HepG2 (cell line): ENCODE data around the gene FBXL7. TPM values are rescaled to one million over a fixed set of nuclear protein-coding genes. Genes with fewer than 3 reads are reported as not detected.

Experiments
- HCFC1 ChIP-seq: fragments of 150-350 bp; IDR thresholded peaks from 2 replicates; pipeline ENCODE4 v1.6.1; 2014; ENCODE audit warnings: low read depth, low read length
- KDM2A ChIP-seq: sonication (generic); formaldehyde crosslinking; IDR thresholded peaks from 2 replicates; pipeline ENCODE4 v1.4.0; 2020; ENCODE audit warnings: low read depth, missing genetic modification reagents, borderline replicate concordance
- POLR2AphosphoS5 ChIP-seq: IDR thresholded peaks from 2 replicates; pipeline ENCODE4 v1.6.1; 2012; ENCODE audit warnings: low read depth, low read length
- PTBP1 ChIP-seq: fragments of 200-400 bp; formaldehyde crosslinking; IDR thresholded peaks from 2 replicates; pipeline ENCODE4 v1.6.1; 2018; ENCODE audit warnings: low read length, low read depth; ENCODE audit not compliant: poor library complexity, severe bottlenecking
- ZBTB20 ChIP-seq: sonication (generic); formaldehyde crosslinking; IDR thresholded peaks from 2 replicates; pipeline ENCODE4 v1.8.1; 2023; ENCODE audit warnings: missing genetic modification reagents, low read depth, mild to moderate bottlenecking, borderline replicate concordance
- ZNF136 ChIP-seq: sonication (generic); formaldehyde crosslinking; IDR thresholded peaks from 2 replicates; pipeline ENCODE4 v1.8.1; 2022; ENCODE audit warnings: low read depth, mild to moderate bottlenecking, moderate library complexity, missing genetic modification reagents
- ZNF207 ChIP-seq: fragments of 450-650 bp; IDR thresholded peaks from 2 replicates; pipeline ENCODE4 v1.6.1; 2016; ENCODE audit warnings: antibody characterized with exemption, borderline replicate concordance
- polyA plus RNA-seq, 8 experiments: library from polyadenylated mRNA; depleted of rRNA in 3 of 8; stranded (reverse) in 7 of 8; unstranded in 1 of 8; fragments of >200 nt; fragmentation: Illumina TruSeq in 4 of 8; extraction: Trizol in 4 of 8; gene quantifications; 2 replicates each; pipeline versions ENCODE4 v1.2.1 to v1.2.3, GENCODE V29; 2011 to 2016; ENCODE audit warnings: low read depth in 4 of 8, missing spikeins in 1 of 8, mixed read lengths in 1 of 8; ENCODE audit not compliant: insufficient read depth in 1 of 8
- total RNA-seq, 5 experiments: library from RNA; depleted of rRNA; stranded (reverse); fragments of >200 nt; fragmentation: Illumina TruSeq; extraction: Trizol; gene quantifications; 2 replicates each; pipeline ENCODE4 v1.2.3, GENCODE V29; 2016; ENCODE audit warnings: low read depth in 1 of 5
- TF ChIP-seq, protein P1 (sequence below): sonication (generic); formaldehyde crosslinking; IDR thresholded peaks from 2 replicates; pipeline ENCODE4 v1.4.0; 2020; ENCODE audit warnings: missing genetic modification reagents
- TF ChIP-seq, protein P2 (sequence below): IDR thresholded peaks from 2 replicates; pipeline ENCODE4 v1.6.1; 2016; ENCODE audit warnings: mild to moderate bottlenecking, missing biosample characterization, missing genetic modification reagents
- TF ChIP-seq, protein P3 (sequence below): sonication (generic); formaldehyde crosslinking; IDR thresholded peaks from 2 replicates; pipeline ENCODE4 v1.4.0; 2020; ENCODE audit warnings: mild to moderate bottlenecking, missing genetic modification reagents

FBXL7 gene
- total and polyA plus RNA-seq, 2 of the 13 experiments (the other 11 are each of a cell fraction or from before 2014, with no cell fraction given) = 0.07 TPM; not detected in 1

DNA sequence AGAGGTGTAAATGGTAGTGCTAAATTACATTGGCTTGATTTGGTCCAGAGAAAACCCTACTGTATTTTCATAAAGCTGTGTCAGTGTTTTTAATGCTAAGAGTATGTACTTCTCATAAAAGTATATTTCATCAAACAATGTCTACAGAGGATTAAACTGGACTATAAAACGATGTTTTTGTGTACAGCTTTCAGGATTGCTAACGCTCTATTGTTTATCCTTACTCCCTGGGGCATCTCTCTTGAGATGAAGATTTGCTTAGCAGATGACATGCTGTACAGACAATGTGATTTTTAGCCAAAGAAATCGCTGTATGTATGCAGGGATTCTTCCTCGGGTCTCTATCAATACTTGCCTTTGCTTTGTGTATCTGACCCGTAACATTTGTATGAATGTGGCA is 216.0 kb downstream of the FBXL7 start (continued):
- TF ChIP-seq, protein P1, sequence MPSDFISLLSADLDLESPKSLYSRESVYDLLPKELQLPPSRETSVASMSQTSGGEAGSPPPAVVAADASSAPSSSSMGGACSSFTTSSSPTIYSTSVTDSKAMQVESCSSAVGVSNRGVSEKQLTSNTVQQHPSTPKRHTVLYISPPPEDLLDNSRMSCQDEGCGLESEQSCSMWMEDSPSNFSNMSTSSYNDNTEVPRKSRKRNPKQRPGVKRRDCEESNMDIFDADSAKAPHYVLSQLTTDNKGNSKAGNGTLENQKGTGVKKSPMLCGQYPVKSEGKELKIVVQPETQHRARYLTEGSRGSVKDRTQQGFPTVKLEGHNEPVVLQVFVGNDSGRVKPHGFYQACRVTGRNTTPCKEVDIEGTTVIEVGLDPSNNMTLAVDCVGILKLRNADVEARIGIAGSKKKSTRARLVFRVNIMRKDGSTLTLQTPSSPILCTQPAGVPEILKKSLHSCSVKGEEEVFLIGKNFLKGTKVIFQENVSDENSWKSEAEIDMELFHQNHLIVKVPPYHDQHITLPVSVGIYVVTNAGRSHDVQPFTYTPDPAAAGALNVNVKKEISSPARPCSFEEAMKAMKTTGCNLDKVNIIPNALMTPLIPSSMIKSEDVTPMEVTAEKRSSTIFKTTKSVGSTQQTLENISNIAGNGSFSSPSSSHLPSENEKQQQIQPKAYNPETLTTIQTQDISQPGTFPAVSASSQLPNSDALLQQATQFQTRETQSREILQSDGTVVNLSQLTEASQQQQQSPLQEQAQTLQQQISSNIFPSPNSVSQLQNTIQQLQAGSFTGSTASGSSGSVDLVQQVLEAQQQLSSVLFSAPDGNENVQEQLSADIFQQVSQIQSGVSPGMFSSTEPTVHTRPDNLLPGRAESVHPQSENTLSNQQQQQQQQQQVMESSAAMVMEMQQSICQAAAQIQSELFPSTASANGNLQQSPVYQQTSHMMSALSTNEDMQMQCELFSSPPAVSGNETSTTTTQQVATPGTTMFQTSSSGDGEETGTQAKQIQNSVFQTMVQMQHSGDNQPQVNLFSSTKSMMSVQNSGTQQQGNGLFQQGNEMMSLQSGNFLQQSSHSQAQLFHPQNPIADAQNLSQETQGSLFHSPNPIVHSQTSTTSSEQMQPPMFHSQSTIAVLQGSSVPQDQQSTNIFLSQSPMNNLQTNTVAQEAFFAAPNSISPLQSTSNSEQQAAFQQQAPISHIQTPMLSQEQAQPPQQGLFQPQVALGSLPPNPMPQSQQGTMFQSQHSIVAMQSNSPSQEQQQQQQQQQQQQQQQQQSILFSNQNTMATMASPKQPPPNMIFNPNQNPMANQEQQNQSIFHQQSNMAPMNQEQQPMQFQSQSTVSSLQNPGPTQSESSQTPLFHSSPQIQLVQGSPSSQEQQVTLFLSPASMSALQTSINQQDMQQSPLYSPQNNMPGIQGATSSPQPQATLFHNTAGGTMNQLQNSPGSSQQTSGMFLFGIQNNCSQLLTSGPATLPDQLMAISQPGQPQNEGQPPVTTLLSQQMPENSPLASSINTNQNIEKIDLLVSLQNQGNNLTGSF (CRISPR knock-in tag) = no peak
- no peak for TF ChIP-seq KDM2A
- no peak for TF ChIP-seq ZNF207
- TF ChIP-seq, protein P2, sequence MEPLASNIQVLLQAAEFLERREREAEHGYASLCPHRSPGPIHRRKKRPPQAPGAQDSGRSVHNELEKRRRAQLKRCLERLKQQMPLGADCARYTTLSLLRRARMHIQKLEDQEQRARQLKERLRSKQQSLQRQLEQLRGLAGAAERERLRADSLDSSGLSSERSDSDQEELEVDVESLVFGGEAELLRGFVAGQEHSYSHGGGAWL (CRISPR knock-in tag) = no peak
- no peak for TF ChIP-seq ZNF136 (CRISPR knock-in tag)
- TF ChIP-seq PTBP1 = no peak
- TF ChIP-seq HCFC1 = no peak
- TF ChIP-seq POLR2AphosphoS5 = no peak
- no peak for TF ChIP-seq ZBTB20 (CRISPR knock-in tag)
- TF ChIP-seq, protein P3, sequence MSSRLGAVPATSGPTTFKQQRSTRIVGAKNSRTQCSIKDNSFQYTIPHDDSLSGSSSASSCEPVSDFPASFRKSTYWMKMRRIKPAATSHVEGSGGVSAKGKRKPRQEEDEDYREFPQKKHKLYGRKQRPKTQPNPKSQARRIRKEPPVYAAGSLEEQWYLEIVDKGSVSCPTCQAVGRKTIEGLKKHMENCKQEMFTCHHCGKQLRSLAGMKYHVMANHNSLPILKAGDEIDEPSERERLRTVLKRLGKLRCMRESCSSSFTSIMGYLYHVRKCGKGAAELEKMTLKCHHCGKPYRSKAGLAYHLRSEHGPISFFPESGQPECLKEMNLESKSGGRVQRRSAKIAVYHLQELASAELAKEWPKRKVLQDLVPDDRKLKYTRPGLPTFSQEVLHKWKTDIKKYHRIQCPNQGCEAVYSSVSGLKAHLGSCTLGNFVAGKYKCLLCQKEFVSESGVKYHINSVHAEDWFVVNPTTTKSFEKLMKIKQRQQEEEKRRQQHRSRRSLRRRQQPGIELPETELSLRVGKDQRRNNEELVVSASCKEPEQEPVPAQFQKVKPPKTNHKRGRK (CRISPR knock-in tag) = no peak
